Adrenal gland (tissue), 5 donors: ENCODE data around the gene TMEM45B.
"Not testable (repeated sequence)": the region's sequence is repeated elsewhere in the genome, so short reads cannot be mapped to it uniquely, and the experiment has no call there.

Source experiments
- POLR2A ChIP-seq, 2 donors: fragments of 450-650 bp; IDR thresholded peaks; one replicate each; pipeline ENCODE4 v1.6.1; 2017; ENCODE audit warnings: antibody characterized with exemption in 2 of 2, mild to moderate bottlenecking in 2 of 2, moderate library complexity in 1 of 2
- TF ChIP-seq, protein P1 (sequence below), 6 experiments: fragments of 450-650 bp in 4 of 6; fragments of 200-600 bp in 2 of 6; sonication (generic) in 1 of 6; IDR thresholded peaks; 1 replicate in 5 of 6; 2 replicates in 1 of 6; pipeline versions ENCODE4 v1.5.1 to v1.8.0; 2016 to 2021; ENCODE audit warnings: antibody characterized with exemption in 6 of 6, mild to moderate bottlenecking in 2 of 6, moderate library complexity in 1 of 6
- donor health status: DM: no; HTN: no; CAD: no.

DNA sequence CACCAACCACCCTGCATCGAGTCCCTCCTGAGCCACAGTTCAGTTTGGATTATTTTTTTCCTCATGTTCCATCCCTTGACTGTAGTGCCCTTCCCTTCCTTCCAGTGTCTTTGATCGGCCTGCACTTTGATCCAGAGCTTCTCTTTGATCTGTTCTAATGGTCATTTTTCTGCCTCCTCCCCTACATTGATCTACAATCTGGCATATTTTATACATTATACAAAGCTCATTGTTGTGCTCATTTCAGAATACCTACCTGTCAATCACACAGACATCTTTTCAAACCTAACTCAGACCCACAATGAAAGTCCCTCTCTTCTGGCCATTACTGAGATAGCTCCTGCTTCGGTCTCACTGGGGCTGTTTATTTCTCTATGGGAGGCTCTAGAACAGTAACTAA, 8.2 kb downstream of the TMEM45B start:
- not testable (repeated sequence) for TF ChIP-seq POLR2A (IDR thresholded peaks at IDR 0.05)
- TF ChIP-seq, protein P1, sequence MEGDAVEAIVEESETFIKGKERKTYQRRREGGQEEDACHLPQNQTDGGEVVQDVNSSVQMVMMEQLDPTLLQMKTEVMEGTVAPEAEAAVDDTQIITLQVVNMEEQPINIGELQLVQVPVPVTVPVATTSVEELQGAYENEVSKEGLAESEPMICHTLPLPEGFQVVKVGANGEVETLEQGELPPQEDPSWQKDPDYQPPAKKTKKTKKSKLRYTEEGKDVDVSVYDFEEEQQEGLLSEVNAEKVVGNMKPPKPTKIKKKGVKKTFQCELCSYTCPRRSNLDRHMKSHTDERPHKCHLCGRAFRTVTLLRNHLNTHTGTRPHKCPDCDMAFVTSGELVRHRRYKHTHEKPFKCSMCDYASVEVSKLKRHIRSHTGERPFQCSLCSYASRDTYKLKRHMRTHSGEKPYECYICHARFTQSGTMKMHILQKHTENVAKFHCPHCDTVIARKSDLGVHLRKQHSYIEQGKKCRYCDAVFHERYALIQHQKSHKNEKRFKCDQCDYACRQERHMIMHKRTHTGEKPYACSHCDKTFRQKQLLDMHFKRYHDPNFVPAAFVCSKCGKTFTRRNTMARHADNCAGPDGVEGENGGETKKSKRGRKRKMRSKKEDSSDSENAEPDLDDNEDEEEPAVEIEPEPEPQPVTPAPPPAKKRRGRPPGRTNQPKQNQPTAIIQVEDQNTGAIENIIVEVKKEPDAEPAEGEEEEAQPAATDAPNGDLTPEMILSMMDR (IDR thresholded peaks at IDR 0.05): not testable (repeated sequence)
